Forelimb muscle (tissue), 1 donor: ENCODE results near the gene MAML2. TPM values are rescaled to one million over a fixed set of nuclear protein-coding genes. Genes with fewer than 3 reads are reported as not detected.

Source experiments
- DNase-seq: peaks from one replicate; pipeline ENCODE4 v3.0.0-alpha.2; 2013; ENCODE audit warnings: low read depth
- polyA plus RNA-seq: library from polyadenylated mRNA; unstranded; fragments of 120-200 nt; gene quantifications from one replicate; pipeline ENCODE4 v1.2.1, GENCODE V29; 2013; ENCODE audit not compliant: insufficient read length

MAML2 gene
- polyA plus RNA-seq, 1 donor = 4.4 TPM

GRCh38 chr11:96339706-96340554 is 3.1 kb downstream of the MAML2 start:
- no peak for DNase-seq

- no peak for DNase-seq
Measured at GRCh38 chr11:96338910-96339705, 3.9 kb downstream of the MAML2 start.

GRCh38 chr11:96337541-96338431 is 5.2 kb downstream of the MAML2 start:
- no peak for DNase-seq

GRCh38 chr11:96335388-96335787 is 7.6 kb downstream of the MAML2 start:
- DNase-seq = no peak

GRCh38 chr11:96334219-96334618 is 8.8 kb downstream of the MAML2 start:
- DNase-seq = no peak

GRCh38 chr11:96333191-96333719 is 9.7 kb downstream of the MAML2 start:
- DNase-seq = no peak

GRCh38 chr11:96332126-96332771 is 10.7 kb downstream of the MAML2 start:
- no peak for DNase-seq

- no peak for DNase-seq
Measured at GRCh38 chr11:96331699-96332116, 11.3 kb downstream of the MAML2 start.

- DNase-seq = no peak
Measured at GRCh38 chr11:96330511-96330859, 12.5 kb downstream of the MAML2 start.

- no peak for DNase-seq
Measured at GRCh38 chr11:96329855-96330510, 13.0 kb downstream of the MAML2 start.

GRCh38 chr11:96329419-96329818 is 13.6 kb downstream of the MAML2 start:
- no peak for DNase-seq

GRCh38 chr11:96328395-96329010 is 14.5 kb downstream of the MAML2 start:
- no peak for DNase-seq

GRCh38 chr11:96326959-96327358 is 16.0 kb downstream of the MAML2 start:
- no peak for DNase-seq

- no peak for DNase-seq
Measured at GRCh38 chr11:96324912-96325311, 18.1 kb downstream of the MAML2 start.

- no peak for DNase-seq
Measured at GRCh38 chr11:96323642-96323985, 19.4 kb downstream of the MAML2 start.

GRCh38 chr11:96322775-96323641 is 20.0 kb downstream of the MAML2 start:
- no peak for DNase-seq

GRCh38 chr11:96321091-96321490 is 21.9 kb downstream of the MAML2 start:
- no peak for DNase-seq

- DNase-seq = no peak
Measured at GRCh38 chr11:96319898-96320656, 22.9 kb downstream of the MAML2 start.

GRCh38 chr11:96318850-96319249 is 24.1 kb downstream of the MAML2 start:
- no peak for DNase-seq
